Endothelial cell of hepatic sinusoid (primary cell): ENCODE measurements around the gene SREBF2.
"Not testable (repeated sequence)": the region's sequence is repeated elsewhere in the genome, so short reads cannot be mapped to it uniquely, and the experiment has no call there.

ENCODE experiments used
- in situ Hi-C: cut with HindIII; loops from 2 replicates; pipeline ENCODE4 v1.10.0; 2017; ENCODE audit warnings: low sequenced_read_pairs

Gene SREBF2

GRCh38 chr22:41841085-41841712 is 8.3 kb downstream of the SREBF2 start:
- in situ Hi-C loops: no loop called here

- in situ Hi-C loops: no loop called here
These were observed 10.4 kb downstream of the SREBF2 start for GRCh38 chr22:41842996-41843970.

GRCh38 chr22:41844036-41844435 is 11.1 kb downstream of the SREBF2 start:
- in situ Hi-C loops: no loop called here

- in situ Hi-C loops: no loop called here
These were observed 11.6 kb downstream of the SREBF2 start for GRCh38 chr22:41844513-41844912.

- in situ Hi-C loops: no loop called here
These were observed 12.7 kb downstream of the SREBF2 start for GRCh38 chr22:41845380-41846267.

GRCh38 chr22:41846268-41846987 is 13.5 kb downstream of the SREBF2 start:
- in situ Hi-C loops: no loop called here

- in situ Hi-C loops: no loop called here
These were observed 14.4 kb downstream of the SREBF2 start for GRCh38 chr22:41847300-41847699.

- in situ Hi-C loops: no loop called here
These were observed 15.6 kb downstream of the SREBF2 start for GRCh38 chr22:41848468-41848867.

GRCh38 chr22:41856469-41856868 is 23.6 kb downstream of the SREBF2 start:
- in situ Hi-C loops: no loop called here

- in situ Hi-C loops: no loop called here
These were observed 24.4 kb downstream of the SREBF2 start for GRCh38 chr22:41857155-41857859.

- in situ Hi-C loops: no loop called here
These were observed 24.9 kb downstream of the SREBF2 start for GRCh38 chr22:41857860-41858199.

- in situ Hi-C loops: no loop called here
These were observed 29.2 kb downstream of the SREBF2 start for GRCh38 chr22:41862160-41862529.

GRCh38 chr22:41862530-41863266 is 29.8 kb downstream of the SREBF2 start:
- in situ Hi-C loops: no loop called here

GRCh38 chr22:41863472-41863871 is 30.6 kb downstream of the SREBF2 start:
- in situ Hi-C loops: no loop called here

- in situ Hi-C loops: no loop called here
These were observed 35.7 kb downstream of the SREBF2 start for GRCh38 chr22:41868556-41868955.

- in situ Hi-C loops: not testable (repeated sequence)
These were observed 37.2 kb downstream of the SREBF2 start for GRCh38 chr22:41870081-41870480.

GRCh38 chr22:41870786-41871185 is 37.9 kb downstream of the SREBF2 start:
- in situ Hi-C loops: no loop called here

GRCh38 chr22:41873391-41873790 is 40.5 kb downstream of the SREBF2 start:
- in situ Hi-C loops: no loop called here

GRCh38 chr22:41874090-41874489 is 41.2 kb downstream of the SREBF2 start:
- in situ Hi-C loops: no loop called here
